HG03064 (cell line): ENCODE results near the gene EYS.
A peak's percentile ranks its signal among the peaks of the same experiment; 100 is the strongest.
"Not testable (repeated sequence)": the region's sequence is repeated elsewhere in the genome, so short reads cannot be mapped to it uniquely, and the experiment has no call there.

Source experiments
- ATAC-seq: cut with Tn5 transposase; IDR thresholded peaks from one replicate; pipeline ENCODE4 v1.9.1; 2021; ENCODE audit warnings: low read depth; ENCODE audit not compliant: unreplicated experiment

EYS gene

GRCh38 chr6:64280569-64280968 is 1426.5 kb downstream of the EYS start:
- no peak for ATAC-seq

DNA sequence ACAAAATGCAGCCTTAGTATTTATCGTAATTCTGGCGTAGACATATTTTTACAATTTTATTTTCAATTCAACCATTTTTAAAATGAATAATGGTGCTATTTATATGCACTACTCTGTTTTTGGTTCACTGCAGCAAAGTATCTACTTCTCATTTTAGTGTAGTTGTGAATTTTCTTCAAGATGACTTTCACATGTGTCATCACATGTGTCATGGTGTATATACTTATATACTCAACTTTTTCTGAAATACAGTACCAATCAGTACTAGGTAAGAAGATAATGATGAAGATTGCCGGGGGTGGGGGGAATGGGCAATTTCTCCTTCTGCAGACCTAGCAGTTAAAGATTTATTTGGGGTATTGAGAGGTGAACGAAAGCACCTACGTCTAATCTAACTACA is 1436.9 kb downstream of the EYS start:
- no peak for ATAC-seq

- ATAC-seq: peak; percentile 86
These were observed 1440.6 kb downstream of the EYS start for GRCh38 chr6:64266351-64266821.

GRCh38 chr6:64263778-64264177 is 1443.2 kb downstream of the EYS start:
- no peak for ATAC-seq

DNA sequence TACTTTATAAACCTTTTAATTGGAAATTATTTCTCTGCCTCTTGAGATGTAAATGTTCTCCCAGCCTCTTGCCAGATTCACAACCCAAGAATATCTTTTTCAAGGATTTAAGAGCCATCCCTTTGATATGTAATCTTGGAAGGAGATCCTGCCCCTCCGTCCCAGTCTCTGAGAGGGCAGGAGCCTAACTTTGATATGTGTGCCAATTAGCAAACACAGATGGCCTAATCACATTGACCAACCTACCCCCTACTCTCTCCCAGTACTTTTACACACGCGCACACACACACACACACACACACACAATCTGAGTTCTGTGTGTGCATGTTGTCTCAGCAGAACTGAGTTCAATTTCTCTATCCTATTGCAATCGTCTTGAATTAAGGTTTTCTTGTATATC is 1447.7 kb downstream of the EYS start:
- ATAC-seq: no peak

DNA sequence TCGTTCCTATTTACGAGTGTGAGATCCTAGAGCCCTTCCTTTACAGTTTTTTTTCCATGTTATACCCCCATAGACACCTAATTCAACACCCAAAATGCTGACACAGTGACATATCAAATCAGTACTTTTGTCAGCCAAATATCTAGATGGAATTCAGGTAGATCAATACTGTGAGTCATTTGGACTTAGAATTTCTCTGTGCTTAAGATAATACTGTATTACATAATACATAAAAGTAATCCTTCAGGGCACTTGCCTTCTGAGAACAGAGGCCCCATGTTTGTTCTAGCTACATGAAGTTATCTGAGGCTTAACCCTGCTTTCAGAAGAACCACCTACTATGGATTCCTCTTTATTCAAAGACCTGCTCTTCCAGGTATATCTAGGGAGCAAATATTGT is 1448.3 kb downstream of the EYS start:
- no peak for ATAC-seq

DNA sequence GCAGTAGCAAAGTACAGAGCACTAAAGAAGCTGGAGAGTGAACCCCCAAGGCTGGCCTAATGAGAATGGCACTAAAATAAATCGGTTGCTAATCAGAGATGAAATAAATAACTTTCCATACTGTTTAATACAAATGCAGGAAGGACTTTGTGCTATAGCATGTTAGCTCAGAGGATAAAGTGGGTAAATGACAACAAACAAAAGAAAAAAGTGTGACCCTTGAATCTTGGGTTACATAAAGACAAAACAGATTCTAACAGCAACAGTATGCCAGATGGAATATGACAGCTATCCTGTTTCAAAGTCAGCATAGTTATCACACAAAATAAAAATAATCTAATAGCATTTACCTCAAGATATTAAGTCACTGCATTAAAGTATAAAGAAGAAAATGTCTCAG is 1448.7 kb downstream of the EYS start:
- ATAC-seq: no peak

DNA sequence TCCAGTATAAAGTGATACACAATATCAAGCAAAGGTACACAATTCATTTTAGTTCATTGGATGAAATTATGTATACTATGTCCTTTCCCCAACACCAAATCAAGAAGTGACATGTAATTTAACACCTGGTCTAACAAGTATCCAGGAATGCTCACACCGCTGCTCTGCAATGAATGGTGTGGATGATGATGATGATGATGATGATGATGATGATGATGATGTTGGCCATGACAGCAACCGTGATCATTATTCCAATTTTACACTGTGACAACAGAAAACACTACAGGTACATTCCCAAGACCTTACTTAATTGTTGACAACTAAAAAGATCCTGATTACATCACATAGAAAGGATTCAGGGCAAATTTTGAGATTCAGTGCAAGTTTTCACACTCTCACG is 1449.4 kb downstream of the EYS start:
- ATAC-seq: no peak

DNA sequence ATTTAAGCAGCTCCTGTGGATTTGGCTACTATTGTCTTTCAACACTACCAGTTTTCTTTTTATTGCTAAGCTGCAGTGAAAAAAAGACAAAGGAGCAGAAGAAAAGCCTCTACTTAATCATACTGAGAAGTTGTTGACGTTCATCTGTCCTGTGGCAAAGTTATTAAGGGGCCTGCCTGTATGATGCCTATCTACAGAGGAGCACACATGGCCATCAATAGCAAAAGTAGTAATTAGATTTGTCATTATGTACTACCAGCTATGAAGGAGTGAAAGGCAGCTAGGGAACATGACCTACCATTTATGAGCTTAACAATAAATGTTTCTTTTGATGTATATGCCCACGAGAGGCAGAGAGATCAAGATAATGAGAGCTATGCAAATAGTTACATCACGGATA is 1450.5 kb downstream of the EYS start:
- ATAC-seq: no peak

DNA sequence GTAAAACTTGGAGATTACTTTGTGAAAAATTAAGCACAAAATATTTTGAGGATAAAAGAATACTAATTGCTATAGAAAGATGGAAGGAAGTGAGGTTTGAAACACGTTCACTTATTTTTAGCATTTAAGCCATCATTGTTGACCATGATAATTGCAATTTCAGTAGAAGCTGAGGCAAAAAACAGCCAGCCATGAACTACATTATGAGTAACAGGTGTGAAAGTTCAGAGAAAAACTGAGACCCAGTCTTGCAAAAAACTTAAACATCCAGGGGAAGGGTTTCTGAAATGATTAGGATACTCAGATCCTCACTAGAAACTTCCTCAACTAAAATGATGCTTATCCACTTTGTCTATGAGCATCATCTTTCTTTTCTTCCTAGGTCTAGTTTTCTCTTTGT is 1452.0 kb downstream of the EYS start:
- ATAC-seq: no peak

DNA sequence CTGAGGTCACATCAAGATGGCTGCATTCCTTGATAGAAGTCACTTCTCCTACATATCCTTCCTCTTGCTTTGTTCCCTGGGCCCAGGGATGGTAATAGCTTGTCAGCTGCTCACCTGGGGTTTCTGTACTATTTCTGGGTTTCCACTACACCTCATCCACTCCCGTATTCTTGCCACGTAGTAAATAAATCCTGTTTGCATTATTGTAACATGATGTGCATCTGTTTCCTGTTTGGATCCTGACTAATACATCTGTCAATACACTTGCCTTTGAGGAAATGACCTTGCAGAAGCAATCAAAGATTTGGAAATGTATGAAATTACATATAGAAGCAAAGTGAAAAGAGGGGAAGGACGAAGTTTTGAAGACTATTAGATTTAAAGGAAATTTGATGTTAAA is 1452.5 kb downstream of the EYS start:
- ATAC-seq: no peak

DNA sequence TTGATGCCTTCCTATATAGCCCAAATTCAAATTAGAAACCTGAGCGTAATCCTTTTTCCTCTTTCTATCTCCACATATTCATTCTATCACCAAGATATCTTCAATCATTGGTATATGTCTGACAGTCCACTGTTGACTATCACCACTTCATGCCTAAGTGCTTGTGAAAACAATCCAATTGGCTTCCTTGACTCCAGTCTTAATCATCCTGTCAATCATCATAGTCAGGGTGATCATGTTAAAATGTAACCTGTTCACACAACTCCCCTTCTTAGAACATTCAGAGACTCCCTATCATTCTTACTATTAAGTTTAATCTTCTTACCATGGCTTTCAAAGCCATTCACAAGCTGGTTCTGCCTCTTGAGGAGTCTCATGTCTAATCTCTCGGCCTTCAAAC is 1454.8 kb downstream of the EYS start:
- no peak for ATAC-seq

- no peak for ATAC-seq
These were observed 1456.9 kb downstream of the EYS start for GRCh38 chr6:64250126-64250525.

- no peak for ATAC-seq
These were observed 1457.9 kb downstream of the EYS start for GRCh38 chr6:64249115-64249514.

GRCh38 chr6:64243618-64244017 is 1463.4 kb downstream of the EYS start:
- ATAC-seq: no peak

- not testable (repeated sequence) for ATAC-seq
These were observed 1468.1 kb downstream of the EYS start for GRCh38 chr6:64238908-64239307.

DNA sequence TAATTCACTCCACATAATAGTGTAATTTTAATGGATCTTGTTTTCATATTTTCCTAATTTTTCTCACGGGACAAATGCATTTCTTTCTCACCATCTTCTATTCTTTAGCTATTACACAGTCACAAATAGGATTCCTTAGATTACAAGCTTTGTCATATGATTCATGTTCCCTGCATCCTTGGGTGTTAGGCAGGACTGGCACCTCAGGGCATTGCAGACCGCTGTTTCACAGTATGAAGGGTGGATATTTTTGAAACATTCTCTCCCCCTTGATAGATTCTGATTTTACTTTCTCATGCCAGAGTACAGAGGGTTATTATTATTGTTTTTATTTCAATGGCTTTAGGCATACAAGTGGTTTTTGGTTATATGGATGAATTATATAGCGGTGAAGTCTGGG is 1469.0 kb downstream of the EYS start:
- no peak for ATAC-seq

- ATAC-seq: no peak
These were observed 1473.3 kb downstream of the EYS start for GRCh38 chr6:64233746-64234145.

- no peak for ATAC-seq
These were observed 1475.1 kb downstream of the EYS start for GRCh38 chr6:64231928-64232327.

GRCh38 chr6:64230530-64230929 is 1476.5 kb downstream of the EYS start:
- ATAC-seq: no peak

GRCh38 chr6:64227863-64228262 is 1479.2 kb downstream of the EYS start:
- ATAC-seq: no peak

- ATAC-seq: no peak
These were observed 1481.5 kb downstream of the EYS start for GRCh38 chr6:64225503-64225902.

- ATAC-seq: no peak
These were observed 1482.2 kb downstream of the EYS start for GRCh38 chr6:64224819-64225218.
